22Rv1 (cell line): Measurements from ENCODE around the gene PID1.

Experiments
- CTCF ChIP-seq: fragments of 450-650 bp; IDR thresholded peaks from 2 replicates; pipeline ENCODE4 v1.5.1; 2017; ENCODE audit warnings: mild to moderate bottlenecking
- ZFX ChIP-seq: fragments of 450-650 bp; IDR thresholded peaks from 2 replicates; pipeline ENCODE4 v1.6.1; 2017; ENCODE audit warnings: antibody characterized with exemption, borderline replicate concordance

- TF ChIP-seq CTCF = no peak
- no peak for TF ChIP-seq ZFX
Measured at GRCh38 chr2:229085439-229085838, 185.6 kb downstream of the PID1 start.
